CD14-positive monocyte (primary cell): Measurements from ENCODE around the gene GBX2. TPM values are rescaled to one million over a fixed set of nuclear protein-coding genes. Genes with fewer than 3 reads are reported as not detected.

Experiments
- DNase-seq, 3 donors: peaks; one replicate each; pipeline ENCODE4 v3.0.0-alpha.2; 2011 to 2022
- H2AFZ ChIP-seq: 2 replicates; pipeline ENCODE4 v1.6.0; 2012; ENCODE audit warnings: mild to moderate bottlenecking, low read depth, low read length, inconsistent platforms; ENCODE audit not compliant: insufficient read depth, poor library complexity, severe bottlenecking
- H3K27ac ChIP-seq, 2 donors: 1 replicate in 1 of 2; 2 replicates in 1 of 2; pipeline ENCODE4 v1.5.1; 2012 to 2013; ENCODE audit warnings: low read length in 2 of 2, control low read depth in 1 of 2, inconsistent platforms in 1 of 2, low read depth in 1 of 2, mild to moderate bottlenecking in 1 of 2
- H3K27me3 ChIP-seq, 2 donors: one replicate each; pipeline versions ENCODE4 v1.6.0 to v1.6.1; 2011 to 2013; ENCODE audit warnings: low read length in 2 of 2; ENCODE audit not compliant: control insufficient read depth in 2 of 2, insufficient read depth in 2 of 2
- H3K36me3 ChIP-seq, 2 donors: replicated peaks in 1 of 2; 1 replicate in 1 of 2; 2 replicates in 1 of 2; pipeline versions ENCODE4 v1.5.1 to v1.6.1; 2012 to 2013; ENCODE audit warnings: low read length in 2 of 2, control low read depth in 1 of 2, inconsistent platforms in 1 of 2, mild to moderate bottlenecking in 1 of 2; ENCODE audit not compliant: insufficient read depth in 2 of 2, control insufficient read depth in 1 of 2
- H3K4me1 ChIP-seq, 2 donors: 1 replicate in 1 of 2; 2 replicates in 1 of 2; pipeline versions ENCODE4 v1.5.1 to v1.6.1; 2012 to 2013; ENCODE audit warnings: low read length in 2 of 2, control low read depth in 1 of 2, inconsistent platforms in 1 of 2, mild to moderate bottlenecking in 1 of 2, moderate library complexity in 1 of 2; ENCODE audit not compliant: insufficient read depth in 2 of 2, control insufficient read depth in 1 of 2
- H3K4me2 ChIP-seq: replicated peaks from 2 replicates; pipeline ENCODE3; 2012; ENCODE audit warnings: low read length, moderate library complexity, mild to moderate bottlenecking; ENCODE audit not compliant: poor library complexity, severe bottlenecking; ENCODE audit errors: extremely low read depth
- H3K4me3 ChIP-seq, 3 experiments: fragments of 200-600 bp in 1 of 3; sonication (generic) in 1 of 3; replicated peaks in 1 of 3; 1 replicate in 2 of 3; 2 replicates in 1 of 3; pipeline ENCODE4 v1.5.1; 2011 to 2013; ENCODE audit warnings: low read length in 3 of 3, mild to moderate bottlenecking in 3 of 3, control low read depth in 2 of 3, low read depth in 2 of 3, inconsistent platforms in 1 of 3, moderate library complexity in 1 of 3
- H3K79me2 ChIP-seq: 2 replicates; pipeline ENCODE4 v1.6.0; 2012; ENCODE audit warnings: mild to moderate bottlenecking, control low read depth, inconsistent platforms, low read length, moderate library complexity; ENCODE audit not compliant: insufficient read depth
- H3K9ac ChIP-seq: 2 replicates; pipeline ENCODE4 v1.6.0; 2017; ENCODE audit warnings: low read length, mild to moderate bottlenecking; ENCODE audit not compliant: insufficient read depth, poor library complexity, severe bottlenecking
- H3K9me3 ChIP-seq, 2 donors: replicated peaks in 1 of 2; 1 replicate in 1 of 2; 2 replicates in 1 of 2; pipeline versions ENCODE4 v1.5.1 to v1.6.1; 2012 to 2013; ENCODE audit warnings: low read length in 2 of 2, control low read depth in 1 of 2; ENCODE audit not compliant: control insufficient read depth in 1 of 2, insufficient read depth in 1 of 2
- H4K20me1 ChIP-seq: 2 replicates; pipeline ENCODE4 v1.6.0; 2012; ENCODE audit warnings: mild to moderate bottlenecking, low read length, control low read depth, moderate library complexity; ENCODE audit not compliant: insufficient read depth
- H3K27ac Mint-ChIP-seq, 7 donors: one replicate each; pipeline ENCODE4 v1.8.0; 2020; ENCODE audit warnings: mild to moderate bottlenecking in 7 of 7, mixed read lengths in 7 of 7, moderate library complexity in 6 of 7, inconsistent platforms in 2 of 7
- H3K27me3 Mint-ChIP-seq, 3 donors: one replicate each; pipeline ENCODE4 v1.8.0; 2021 to 2022; ENCODE audit warnings: low read depth in 3 of 3, mild to moderate bottlenecking in 3 of 3, mixed read lengths in 3 of 3, moderate library complexity in 3 of 3, inconsistent platforms in 1 of 3
- H3K36me3 Mint-ChIP-seq, 2 donors: one replicate each; pipeline ENCODE4 v1.8.0; 2020; ENCODE audit warnings: mixed read lengths in 2 of 2, inconsistent platforms in 1 of 2, mild to moderate bottlenecking in 1 of 2
- H3K4me1 Mint-ChIP-seq: one replicate; pipeline ENCODE4 v1.8.0; 2020; ENCODE audit warnings: mild to moderate bottlenecking, mixed read lengths
- H3K4me3 Mint-ChIP-seq, 2 donors: one replicate each; pipeline ENCODE4 v1.8.0; 2020; ENCODE audit warnings: mild to moderate bottlenecking in 2 of 2, mixed read lengths in 2 of 2, moderate library complexity in 1 of 2
- H3K9me3 Mint-ChIP-seq, 7 donors: one replicate each; pipeline ENCODE4 v1.8.0; 2020 to 2022; ENCODE audit warnings: mixed read lengths in 7 of 7, mild to moderate bottlenecking in 6 of 7, moderate library complexity in 6 of 7, inconsistent platforms in 2 of 7
- WGBS: methylation state at CpG from one replicate; pipeline ENCODE4 v1.1.5; 2013; ENCODE audit warnings: missing lambda C conversion rate; ENCODE audit not compliant: insufficient coverage; 5-methylcytosine and 5-hydroxymethylcytosine counted together
- intact Hi-C, 2 donors: fragments of 100-400 bp; cut with micrococcal nuclease; formaldehyde crosslinking; loops; one replicate each; pipeline versions ENCODE4 v1.15.0 to v1.15.1; 2023
- polyA plus RNA-seq, 3 donors: library from polyadenylated mRNA; depleted of rRNA in 1 of 3; unstranded in 2 of 3; stranded (reverse) in 1 of 3; fragments of 300-500 nt in 2 of 3; fragments of >200 nt in 1 of 3; fragmentation: Illumina TruSeq in 2 of 3; gene quantifications; 1 replicate in 2 of 3; 2 replicates in 1 of 3; pipeline ENCODE4 v1.2.3, GENCODE V29; 2012 to 2021
- TF ChIP-seq, protein P1 (sequence below): fragments of 200-600 bp; IDR thresholded peaks from one replicate; pipeline ENCODE4 v1.8.0; 2022; ENCODE audit warnings: antibody characterized with exemption, mild to moderate bottlenecking

GBX2 gene
- polyA plus RNA-seq, 3 donors, result not detected

DNA sequence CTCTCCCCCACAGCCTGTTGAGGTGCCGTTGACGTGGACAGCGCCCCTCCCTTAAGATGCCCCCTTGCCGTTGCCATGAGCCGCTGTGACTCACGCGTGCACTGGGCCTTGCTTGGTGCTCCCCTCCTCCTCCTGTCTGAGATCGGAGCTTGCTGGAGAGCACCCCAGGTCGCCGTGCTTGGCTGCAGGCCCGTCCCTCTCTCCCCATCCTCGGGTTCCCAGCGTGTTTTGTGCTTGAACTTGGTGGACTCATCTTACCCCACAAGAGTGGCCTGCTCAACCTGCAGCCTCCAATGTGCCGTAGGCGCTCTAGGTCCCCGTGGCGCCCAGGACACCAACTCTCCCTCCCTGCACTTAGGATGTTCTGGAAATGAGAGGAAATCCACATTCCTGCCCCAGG is 39.9 kb downstream of the GBX2 start:
- H3K36me3 ChIP-seq, result no peaks in the 10 kb centered on the region
- H3K9me3 ChIP-seq, result no peaks in the 10 kb centered on the region
- no peak overlapping the region for H3K9ac ChIP-seq
- H3K27ac ChIP-seq, result no peak overlapping the region
- DNase-seq, result no peak
- Mint-ChIP-seq H3K9me3 (peaks cover 0 to 3% (median 0%) of the 10 kb centered on the region in 7 donors), H3K4me3 (no peak overlapping the region), H3K4me1 (no peaks in the 10 kb centered on the region), H3K27me3 (peaks cover 0 to 4% (median 2%) of the 10 kb centered on the region in 3 donors), H3K36me3 (no peaks in the 10 kb centered on the region), H3K27ac (no peak overlapping the region)
- TF ChIP-seq, protein P1, sequence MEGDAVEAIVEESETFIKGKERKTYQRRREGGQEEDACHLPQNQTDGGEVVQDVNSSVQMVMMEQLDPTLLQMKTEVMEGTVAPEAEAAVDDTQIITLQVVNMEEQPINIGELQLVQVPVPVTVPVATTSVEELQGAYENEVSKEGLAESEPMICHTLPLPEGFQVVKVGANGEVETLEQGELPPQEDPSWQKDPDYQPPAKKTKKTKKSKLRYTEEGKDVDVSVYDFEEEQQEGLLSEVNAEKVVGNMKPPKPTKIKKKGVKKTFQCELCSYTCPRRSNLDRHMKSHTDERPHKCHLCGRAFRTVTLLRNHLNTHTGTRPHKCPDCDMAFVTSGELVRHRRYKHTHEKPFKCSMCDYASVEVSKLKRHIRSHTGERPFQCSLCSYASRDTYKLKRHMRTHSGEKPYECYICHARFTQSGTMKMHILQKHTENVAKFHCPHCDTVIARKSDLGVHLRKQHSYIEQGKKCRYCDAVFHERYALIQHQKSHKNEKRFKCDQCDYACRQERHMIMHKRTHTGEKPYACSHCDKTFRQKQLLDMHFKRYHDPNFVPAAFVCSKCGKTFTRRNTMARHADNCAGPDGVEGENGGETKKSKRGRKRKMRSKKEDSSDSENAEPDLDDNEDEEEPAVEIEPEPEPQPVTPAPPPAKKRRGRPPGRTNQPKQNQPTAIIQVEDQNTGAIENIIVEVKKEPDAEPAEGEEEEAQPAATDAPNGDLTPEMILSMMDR, result no peak
- no peak overlapping the region for H3K4me3 ChIP-seq
- intact Hi-C loops, result no loop called here
- H3K4me2 ChIP-seq, result no peak overlapping the region
- no peak overlapping the region for H2AFZ ChIP-seq
- H3K79me2 ChIP-seq, result no peaks in the 10 kb centered on the region
- WGBS, result 91% methylated on average over 13 of the region's 17 CpGs
- no peaks in the 10 kb centered on the region for H3K4me1 ChIP-seq
- no peaks in the 10 kb centered on the region for H3K27me3 ChIP-seq
- no peaks in the 10 kb centered on the region for H4K20me1 ChIP-seq

DNA sequence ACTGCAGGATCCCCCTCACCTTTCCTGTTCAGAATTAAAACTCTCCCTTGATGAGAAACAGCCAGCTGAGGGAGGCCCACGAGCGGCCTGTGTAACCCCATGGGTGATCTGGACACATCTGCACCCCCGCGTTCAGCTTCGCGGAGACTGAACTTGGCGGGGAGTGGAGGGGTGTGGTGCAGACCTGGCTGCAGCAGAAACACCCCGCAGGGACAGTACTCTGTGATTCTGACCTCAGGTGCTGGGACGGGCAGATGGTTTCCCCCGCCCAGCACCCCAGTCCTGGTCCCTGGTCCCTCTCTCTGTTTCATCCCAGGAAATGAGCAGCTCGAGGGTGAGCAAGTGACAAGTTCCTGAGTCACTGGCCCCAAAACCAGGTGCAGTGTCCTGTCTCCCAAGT is 41.2 kb downstream of the GBX2 start:
- H2AFZ ChIP-seq, result no peak overlapping the region
- Mint-ChIP-seq H3K27ac (no peak overlapping the region), H3K4me3 (no peak overlapping the region), H3K4me1 (no peaks in the 10 kb centered on the region), H3K27me3 (peaks cover 0 to 4% (median 2%) of the 10 kb centered on the region in 3 donors), H3K9me3 (peaks cover 0 to 3% (median 0%) of the 10 kb centered on the region in 7 donors), H3K36me3 (no peaks in the 10 kb centered on the region)
- H3K9ac ChIP-seq, result no peak overlapping the region
- no peaks in the 10 kb centered on the region for H3K79me2 ChIP-seq
- no peaks in the 10 kb centered on the region for H4K20me1 ChIP-seq
- no peak overlapping the region for H3K27ac ChIP-seq
- intact Hi-C loops, result no loop called here
- no peak for DNase-seq
- no peaks in the 10 kb centered on the region for H3K27me3 ChIP-seq
- no peak overlapping the region for H3K4me3 ChIP-seq
- H3K36me3 ChIP-seq, result no peaks in the 10 kb centered on the region
- TF ChIP-seq, protein P1, result no peak
- H3K9me3 ChIP-seq, result no peaks in the 10 kb centered on the region
- H3K4me2 ChIP-seq, result no peak overlapping the region
- no peaks in the 10 kb centered on the region for H3K4me1 ChIP-seq
- WGBS, result 91% methylated on average over 9 of the region's 11 CpGs
